ENCODE data around the gene LRP8.

Gene LRP8

GRCh38 chr1:53279296-53280200 is 48.3 kb downstream of the LRP8 start:
- no peak overlapping the region for H3K4ac ChIP-seq (ENCODE audit: low read length)
- H2BK5ac ChIP-seq (ENCODE audit: low read length), result no peak overlapping the region
- H2BK120ac ChIP-seq (ENCODE audit: low read depth, low read length), result no peak overlapping the region
- no peak overlapping the region for H3K4me3 ChIP-seq (ENCODE audit: low read length in 2 of 2)
- H4K8ac ChIP-seq (ENCODE audit: low read depth, low read length), result no peak overlapping the region
- H3K18ac ChIP-seq (ENCODE audit: low read length), result no peak overlapping the region
- H3K36me3 ChIP-seq (replicated peaks in 1 of 2; ENCODE audit: control insufficient read depth in 2 of 2, insufficient read depth in 2 of 2, low read length in 2 of 2), result peaks cover 38 to 71% of the 10 kb centered on the region in 2 donors
- no peaks in the 10 kb centered on the region for H3K79me1 ChIP-seq (ENCODE audit: low read depth, low read length)
- no peak overlapping the region for H2AFZ ChIP-seq (ENCODE audit: low read length)
- no peak overlapping the region for H2AK5ac ChIP-seq (ENCODE audit: low read depth, low read length)
- H3K4me1 ChIP-seq (ENCODE audit: control insufficient read depth in 2 of 2, insufficient read depth in 1 of 2, low read depth in 1 of 2, low read length in 2 of 2), result no peaks in the 10 kb centered on the region
- peaks cover 0 to 2% (median 0%) of the 10 kb centered on the region in 3 experiments for H3K27me3 ChIP-seq (ENCODE audit: control insufficient read depth in 3 of 3, insufficient read depth in 3 of 3, low read depth in 1 of 3, low read length in 3 of 3)
- no peak overlapping the region for H3K4me2 ChIP-seq (ENCODE audit: insufficient read depth, low read length, poor library complexity, severe bottlenecking)
- H3K9me3 ChIP-seq (replicated peaks in 1 of 2; ENCODE audit: control insufficient read depth in 2 of 2, insufficient read depth in 1 of 2, low read depth in 1 of 2, low read length in 2 of 2), result no peaks in the 10 kb centered on the region
- no peak for DNase-seq (ENCODE audit: low spot score)
- no peak overlapping the region for H2BK12ac ChIP-seq (ENCODE audit: low read length)
- H2BK15ac ChIP-seq (ENCODE audit: low read length), result no peak overlapping the region
- WGBS, 2 donors (ENCODE audit: extremely low coverage in 2 of 2, insufficient read length in 2 of 2, insufficient replicate concordance in 1 of 2), result no CpG with 5 or more reads among the region's 14 CpGs
- H3K9ac ChIP-seq (ENCODE audit: low read depth, low read length, poor library complexity), result no peak overlapping the region
- H3K14ac ChIP-seq (ENCODE audit: low read length), result no peak overlapping the region
- H3K23ac ChIP-seq (ENCODE audit: low read depth, low read length, poor library complexity), result no peak overlapping the region
- H4K91ac ChIP-seq (ENCODE audit: low read depth, low read length, poor library complexity), result no peak overlapping the region
- no peak overlapping the region for H3K27ac ChIP-seq (replicated peaks; ENCODE audit: low read length)

- H3K23ac ChIP-seq (ENCODE audit: low read depth, low read length, poor library complexity), result no peak overlapping the region
- H3K4ac ChIP-seq (ENCODE audit: low read length), result no peak overlapping the region
- no peak overlapping the region for H3K4me2 ChIP-seq (ENCODE audit: insufficient read depth, low read length, poor library complexity, severe bottlenecking)
- no peaks in the 10 kb centered on the region for H3K79me1 ChIP-seq (ENCODE audit: low read depth, low read length)
- no CpG with 5 or more reads among the region's 8 CpGs for WGBS, 2 donors (ENCODE audit: extremely low coverage in 2 of 2, insufficient read length in 2 of 2, insufficient replicate concordance in 1 of 2)
- H2BK12ac ChIP-seq (ENCODE audit: low read length), result no peak overlapping the region
- no peak overlapping the region for H2AFZ ChIP-seq (ENCODE audit: low read length)
- DNase-seq (ENCODE audit: low spot score), result peak; percentile 39
- H3K36me3 ChIP-seq (replicated peaks in 1 of 2; ENCODE audit: control insufficient read depth in 2 of 2, insufficient read depth in 2 of 2, low read length in 2 of 2), result peaks cover 43 to 79% of the 10 kb centered on the region in 2 donors
- H3K4me3 ChIP-seq (ENCODE audit: low read length in 2 of 2), result no peak overlapping the region
- H4K8ac ChIP-seq (ENCODE audit: low read depth, low read length), result no peak overlapping the region
- no peak overlapping the region for H2BK120ac ChIP-seq (ENCODE audit: low read depth, low read length)
- no peak overlapping the region for H3K14ac ChIP-seq (ENCODE audit: low read length)
- H2BK5ac ChIP-seq (ENCODE audit: low read length), result no peak overlapping the region
- no peak overlapping the region for H2AK5ac ChIP-seq (ENCODE audit: low read depth, low read length)
- peaks cover 0 to 2% (median 0%) of the 10 kb centered on the region in 3 experiments for H3K27me3 ChIP-seq (ENCODE audit: control insufficient read depth in 3 of 3, insufficient read depth in 3 of 3, low read depth in 1 of 3, low read length in 3 of 3)
- H4K91ac ChIP-seq (ENCODE audit: low read depth, low read length, poor library complexity), result no peak overlapping the region
- H3K18ac ChIP-seq (ENCODE audit: low read length), result no peak overlapping the region
- H2BK15ac ChIP-seq (ENCODE audit: low read length), result no peak overlapping the region
- no peaks in the 10 kb centered on the region for H3K4me1 ChIP-seq (ENCODE audit: control insufficient read depth in 2 of 2, insufficient read depth in 1 of 2, low read depth in 1 of 2, low read length in 2 of 2)
- H3K9ac ChIP-seq (ENCODE audit: low read depth, low read length, poor library complexity), result no peak overlapping the region
- H3K9me3 ChIP-seq (replicated peaks in 1 of 2; ENCODE audit: control insufficient read depth in 2 of 2, insufficient read depth in 1 of 2, low read depth in 1 of 2, low read length in 2 of 2), result no peaks in the 10 kb centered on the region
- H3K27ac ChIP-seq (replicated peaks; ENCODE audit: low read length), result no peak overlapping the region
These were observed 49.6 kb downstream of the LRP8 start for GRCh38 chr1:53278298-53278725.

- Histone ChIP-seq H2BK12ac (ENCODE audit: low read length) (no peak overlapping the region), H3K36me3 (replicated peaks in 1 of 2; ENCODE audit: control insufficient read depth in 2 of 2, insufficient read depth in 2 of 2, low read length in 2 of 2) (peaks cover 51 to 87% of the 10 kb centered on the region in 2 donors), H3K79me1 (ENCODE audit: low read depth, low read length) (no peaks in the 10 kb centered on the region), H3K4me1 (ENCODE audit: control insufficient read depth in 2 of 2, insufficient read depth in 1 of 2, low read depth in 1 of 2, low read length in 2 of 2) (no peaks in the 10 kb centered on the region), H3K4me2 (ENCODE audit: insufficient read depth, low read length, poor library complexity, severe bottlenecking) (no peak overlapping the region), H3K27ac (replicated peaks; ENCODE audit: low read length) (no peak overlapping the region), H3K27me3 (ENCODE audit: control insufficient read depth in 3 of 3, insufficient read depth in 3 of 3, low read depth in 1 of 3, low read length in 3 of 3) (peaks cover 0 to 2% (median 0%) of the 10 kb centered on the region in 3 experiments), H3K9ac (ENCODE audit: low read depth, low read length, poor library complexity) (no peak overlapping the region), H4K91ac (ENCODE audit: low read depth, low read length, poor library complexity) (no peak overlapping the region), H2BK120ac (ENCODE audit: low read depth, low read length) (no peak overlapping the region), H2AK5ac (ENCODE audit: low read depth, low read length) (no peak overlapping the region), H3K4me3 (ENCODE audit: low read length in 2 of 2) (no peak overlapping the region), H2AFZ (ENCODE audit: low read length) (no peak overlapping the region), H3K9me3 (replicated peaks in 1 of 2; ENCODE audit: control insufficient read depth in 2 of 2, insufficient read depth in 1 of 2, low read depth in 1 of 2, low read length in 2 of 2) (no peaks in the 10 kb centered on the region), H2BK5ac (ENCODE audit: low read length) (no peak overlapping the region), H3K18ac (ENCODE audit: low read length) (no peak overlapping the region), H3K23ac (ENCODE audit: low read depth, low read length, poor library complexity) (no peak overlapping the region), H3K14ac (ENCODE audit: low read length) (no peak overlapping the region), H2BK15ac (ENCODE audit: low read length) (no peak overlapping the region), H4K8ac (ENCODE audit: low read depth, low read length) (no peak overlapping the region), H3K4ac (ENCODE audit: low read length) (no peak overlapping the region)
- DNase-seq (ENCODE audit: low spot score), result no peak
- WGBS, 2 donors (ENCODE audit: extremely low coverage in 2 of 2, insufficient read length in 2 of 2, insufficient replicate concordance in 1 of 2), result no CpG with 5 or more reads among the region's 5 CpGs
These were observed 50.5 kb downstream of the LRP8 start for GRCh38 chr1:53277326-53277725.

DNA sequence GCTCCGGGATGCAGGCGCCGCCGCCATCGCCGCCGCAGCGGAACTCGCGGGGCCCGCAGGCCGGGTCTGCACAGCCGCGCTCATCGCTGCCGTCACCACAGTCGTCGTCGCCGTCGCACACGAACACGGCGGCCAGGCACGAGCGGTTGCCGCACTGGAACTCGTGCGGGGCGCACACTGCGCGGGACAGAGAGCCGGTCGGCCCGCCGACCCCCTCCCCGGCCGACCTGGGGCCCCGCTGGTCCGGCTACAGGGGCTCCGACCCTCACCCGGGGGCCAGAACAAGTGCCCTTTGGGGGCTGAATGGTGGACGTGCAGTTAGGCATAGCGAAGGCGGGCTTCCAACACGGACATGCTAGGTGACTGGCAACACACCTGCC is 51.0 kb downstream of the LRP8 start:
- peaks cover 53 to 87% of the 10 kb centered on the region in 2 donors for H3K36me3 ChIP-seq (replicated peaks in 1 of 2; ENCODE audit: control insufficient read depth in 2 of 2, insufficient read depth in 2 of 2, low read length in 2 of 2)
- no peak overlapping the region for H3K18ac ChIP-seq (ENCODE audit: low read length)
- H3K9ac ChIP-seq (ENCODE audit: low read depth, low read length, poor library complexity), result no peak overlapping the region
- no peak for DNase-seq (ENCODE audit: low spot score)
- H3K9me3 ChIP-seq (replicated peaks in 1 of 2; ENCODE audit: control insufficient read depth in 2 of 2, insufficient read depth in 1 of 2, low read depth in 1 of 2, low read length in 2 of 2), result no peaks in the 10 kb centered on the region
- no peak overlapping the region for H3K27ac ChIP-seq (replicated peaks; ENCODE audit: low read length)
- H3K4me1 ChIP-seq (ENCODE audit: control insufficient read depth in 2 of 2, insufficient read depth in 1 of 2, low read depth in 1 of 2, low read length in 2 of 2), result no peaks in the 10 kb centered on the region
- no peak overlapping the region for H3K4me2 ChIP-seq (ENCODE audit: insufficient read depth, low read length, poor library complexity, severe bottlenecking)
- no peak overlapping the region for H4K91ac ChIP-seq (ENCODE audit: low read depth, low read length, poor library complexity)
- no peak overlapping the region for H3K14ac ChIP-seq (ENCODE audit: low read length)
- no peak overlapping the region for H3K23ac ChIP-seq (ENCODE audit: low read depth, low read length, poor library complexity)
- no peak overlapping the region for H2BK5ac ChIP-seq (ENCODE audit: low read length)
- H2BK15ac ChIP-seq (ENCODE audit: low read length), result no peak overlapping the region
- H3K79me1 ChIP-seq (ENCODE audit: low read depth, low read length), result no peaks in the 10 kb centered on the region
- H3K27me3 ChIP-seq (ENCODE audit: control insufficient read depth in 3 of 3, insufficient read depth in 3 of 3, low read depth in 1 of 3, low read length in 3 of 3), result peaks cover 0 to 2% (median 0%) of the 10 kb centered on the region in 3 experiments
- H2AK5ac ChIP-seq (ENCODE audit: low read depth, low read length), result no peak overlapping the region
- no peak overlapping the region for H2BK12ac ChIP-seq (ENCODE audit: low read length)
- no peak overlapping the region for H3K4me3 ChIP-seq (ENCODE audit: low read length in 2 of 2)
- H2AFZ ChIP-seq (ENCODE audit: low read length), result no peak overlapping the region
- no peak overlapping the region for H2BK120ac ChIP-seq (ENCODE audit: low read depth, low read length)
- no CpG with 5 or more reads among the region's 46 CpGs for WGBS, 2 donors (ENCODE audit: extremely low coverage in 2 of 2, insufficient read length in 2 of 2, insufficient replicate concordance in 1 of 2)
- no peak overlapping the region for H3K4ac ChIP-seq (ENCODE audit: low read length)
- H4K8ac ChIP-seq (ENCODE audit: low read depth, low read length), result no peak overlapping the region

Data from neuronal stem cell (in vitro differentiated cells).